CD4-positive, alpha-beta memory T cell (primary cell): ENCODE data around the gene PTPN7. TPM values are rescaled to one million over a fixed set of nuclear protein-coding genes. Genes with fewer than 3 reads are reported as not detected.

ENCODE experiments used
- CTCF ChIA-PET: fragments of 350-600 bp; sonication (Branson Sonifier 250); formaldehyde crosslinking; loops from one replicate; lab custom pipeline; 2021; ENCODE audit warnings: inconsistent platforms; ENCODE audit not compliant: partially characterized antibody; lab: Charles Lee
- POLR2A ChIA-PET: fragments of 350-600 bp; sonication (Branson Sonifier 250); formaldehyde crosslinking; loops from one replicate; lab custom pipeline; 2021; ENCODE audit not compliant: partially characterized antibody; lab: Charles Lee
- DNase-seq, 5 donors: peaks; one replicate each; pipeline versions ENCODE4 v3.0.0 to v3.0.0-alpha.2; 2020 to 2022; ENCODE audit warnings: mixed read lengths in 1 of 5
- H3K27ac ChIP-seq: one replicate; pipeline ENCODE4 v1.7.0; 2013; ENCODE audit warnings: low read depth, low read length
- H3K27me3 ChIP-seq: 2 replicates; pipeline ENCODE4 v1.7.0; 2013; ENCODE audit warnings: mild to moderate bottlenecking, low read length, moderate library complexity; ENCODE audit not compliant: insufficient read depth
- H3K36me3 ChIP-seq: 2 replicates; pipeline ENCODE4 v1.7.0; 2013; ENCODE audit warnings: mild to moderate bottlenecking, low read length, moderate library complexity; ENCODE audit not compliant: insufficient read depth
- H3K4me1 ChIP-seq: 2 replicates; pipeline ENCODE4 v1.7.0; 2013; ENCODE audit warnings: mild to moderate bottlenecking, low read length, moderate library complexity; ENCODE audit not compliant: insufficient read depth
- H3K4me3 ChIP-seq, 2 donors: one replicate each; pipeline ENCODE4 v1.7.0; 2013; ENCODE audit warnings: low read length in 2 of 2, mild to moderate bottlenecking in 1 of 2
- H3K9me3 ChIP-seq, 2 donors: one replicate each; pipeline ENCODE4 v1.7.0; 2013; ENCODE audit warnings: low read length in 2 of 2, control low read depth in 1 of 2; ENCODE audit not compliant: control insufficient read depth in 1 of 2
- H3K27ac Mint-ChIP-seq, 7 donors: one replicate each; pipeline ENCODE4 v1.8.0; 2020 to 2021; ENCODE audit warnings: mixed read lengths in 7 of 7, mild to moderate bottlenecking in 6 of 7, inconsistent platforms in 3 of 7, moderate library complexity in 3 of 7
- H3K27me3 Mint-ChIP-seq, 2 donors: one replicate each; pipeline ENCODE4 v1.8.0; 2020 to 2021; ENCODE audit warnings: mixed read lengths in 2 of 2
- H3K36me3 Mint-ChIP-seq, 2 donors: one replicate each; pipeline ENCODE4 v1.8.0; 2020 to 2021; ENCODE audit warnings: mixed read lengths in 2 of 2, inconsistent platforms in 1 of 2, mild to moderate bottlenecking in 1 of 2
- H3K4me1 Mint-ChIP-seq, 4 donors: one replicate each; pipeline ENCODE4 v1.8.0; 2020 to 2021; ENCODE audit warnings: mixed read lengths in 4 of 4, mild to moderate bottlenecking in 1 of 4
- H3K4me3 Mint-ChIP-seq, 8 donors: one replicate each; pipeline ENCODE4 v1.8.0; 2020 to 2021; ENCODE audit warnings: mixed read lengths in 8 of 8, mild to moderate bottlenecking in 7 of 8, moderate library complexity in 6 of 8, inconsistent platforms in 3 of 8
- H3K9me3 Mint-ChIP-seq, 8 donors: one replicate each; pipeline ENCODE4 v1.8.0; 2020 to 2021; ENCODE audit warnings: mixed read lengths in 8 of 8, mild to moderate bottlenecking in 5 of 8, inconsistent platforms in 3 of 8, moderate library complexity in 1 of 8
- intact Hi-C: fragments of 100-400 bp; cut with micrococcal nuclease; formaldehyde crosslinking; loops from one replicate; pipeline ENCODE4 v1.15.1; 2023
- polyA plus RNA-seq, 2 donors: library from polyadenylated mRNA; unstranded; fragments of 300-500 nt; fragmentation: Illumina TruSeq; gene quantifications; one replicate each; pipeline ENCODE4 v1.2.3, GENCODE V29; 2021
- total RNA-seq, 2 experiments: library from RNA; stranded (reverse); gene quantifications; one replicate each; pipeline ENCODE4 v1.2.3, GENCODE V29; 2021

PTPN7 gene
- total RNA-seq (10 to 100 TPM; 67.6 to 68.4 TPM), polyA plus RNA-seq (10 to 100 TPM; 50.5 to 84.1 TPM)

- peak within 1 kb of the TSS; percentile 89 to 93 for H3K4me3 ChIP-seq
- H3K27me3 ChIP-seq, result no peaks in the 10 kb centered on the region
- Mint-ChIP-seq H3K27ac (peak within 1 kb of the TSS; percentile 94 to 99 (median 99)), H3K4me1 (peaks cover 55 to 97% (median 75%) of the 10 kb centered on the region in 4 donors), H3K4me3 (peak within 1 kb of the TSS; percentile 92 to 98 (median 96)), H3K27me3 (no peaks in the 10 kb centered on the region), H3K36me3 (peaks cover 10 to 39% of the 10 kb centered on the region in 2 donors), H3K9me3 (no peaks in the 10 kb centered on the region)
- H3K4me1 ChIP-seq, result peaks cover 91% of the 10 kb centered on the region
- peak; percentile 73 to 87 (median 78) for DNase-seq
- H3K9me3 ChIP-seq, result no peaks in the 10 kb centered on the region
- ChIA-PET POLR2A (interaction anchor here (0.8 to 10.7 kb wide), 7 partner anchors 7 to 188 kb away, joined by 3 to 164 read pairs (median 4); partner anchors contain the start of genes ARL8A and PPP1R12B), CTCF (interaction anchor here (0.7 to 5.6 kb wide), 15 partner anchors 9 to 178 kb away, joined by 3 to 41 read pairs (median 5); partner anchors contain the start of gene LGR6)
- peak within 1 kb of the TSS; percentile 93 for H3K27ac ChIP-seq
- intact Hi-C loops, result loop anchor here (1.0 kb wide), 1 partner anchor 16 kb away; the partner anchor contains the start of gene ARL8A
- peaks cover 15% of the 10 kb centered on the region for H3K36me3 ChIP-seq
Measured at GRCh38 chr1:202160377-202160940, at the start of gene PTPN7. PTPN7 (minus strand) TSS chr1:202160602; CDS start chr1:202159402, 1,200 bp downstream.

- ChIA-PET CTCF (no interaction called here), POLR2A (no interaction called here)
- intact Hi-C loops, result no loop called here
Measured at GRCh38 chr1:202208351-202208857, 48.0 kb upstream of the PTPN7 start.

GRCh38 chr1:202207292-202207691 lies 46.9 kb upstream of the PTPN7 start:
- Mint-ChIP-seq H3K4me3 (no peak overlapping the region), H3K27ac (no peak overlapping the region), H3K4me1 (peaks cover 0 to 5% (median under 1%) of the 10 kb centered on the region in 4 donors), H3K27me3 (peaks cover 9 to 10% of the 10 kb centered on the region in 2 donors), H3K36me3 (no peaks in the 10 kb centered on the region), H3K9me3 (no peaks in the 10 kb centered on the region)
- no peak for DNase-seq
- Histone ChIP-seq H3K4me1 (peaks cover under 1% of the 10 kb centered on the region), H3K9me3 (no peaks in the 10 kb centered on the region), H3K4me3 (no peak overlapping the region), H3K27ac (no peak overlapping the region), H3K36me3 (no peaks in the 10 kb centered on the region), H3K27me3 (peaks cover 3% of the 10 kb centered on the region)
- ChIA-PET POLR2A (no interaction called here), CTCF (interaction anchor here (1.0 kb wide), 1 partner anchor 14 kb away, joined by 5 read pairs; the partner anchor contains the start of gene LGR6)
- intact Hi-C loops, result no loop called here

More at GRCh38 chr1:202208351-202208857, 48.0 kb upstream of the PTPN7 start:
- Histone ChIP-seq H3K27ac (no peak overlapping the region), H3K36me3 (no peaks in the 10 kb centered on the region), H3K4me3 (no peak overlapping the region), H3K4me1 (no peaks in the 10 kb centered on the region), H3K9me3 (no peaks in the 10 kb centered on the region), H3K27me3 (peaks cover 14% of the 10 kb centered on the region)
- H3K36me3 Mint-ChIP-seq, result no peaks in the 10 kb centered on the region
- H3K4me1 Mint-ChIP-seq, result peaks cover 0 to 1% (median 0%) of the 10 kb centered on the region in 4 donors
- peaks cover 19% of the 10 kb centered on the region in 2 donors for H3K27me3 Mint-ChIP-seq
- no peaks in the 10 kb centered on the region for H3K9me3 Mint-ChIP-seq
- DNase-seq, result no peak
- no peak overlapping the region for H3K27ac Mint-ChIP-seq
- H3K4me3 Mint-ChIP-seq, result no peak overlapping the region

GRCh38 chr1:202205523-202206190 lies 45.3 kb upstream of the PTPN7 start:
- POLR2A ChIA-PET, result no interaction called here
- CTCF ChIA-PET, result no interaction called here
- Mint-ChIP-seq H3K4me3 (no peak overlapping the region), H3K9me3 (no peaks in the 10 kb centered on the region), H3K27ac (no peak overlapping the region), H3K27me3 (peaks cover under 1% of the 10 kb centered on the region in 2 donors), H3K36me3 (no peaks in the 10 kb centered on the region), H3K4me1 (peaks cover 9 to 20% (median 12%) of the 10 kb centered on the region in 4 donors)
- H3K4me1 ChIP-seq, result peaks cover 16% of the 10 kb centered on the region
- intact Hi-C loops, result no loop called here
- DNase-seq, result no peak
- H3K27me3 ChIP-seq, result no peaks in the 10 kb centered on the region
- H3K4me3 ChIP-seq, result no peak overlapping the region
- no peaks in the 10 kb centered on the region for H3K9me3 ChIP-seq
- H3K36me3 ChIP-seq, result no peaks in the 10 kb centered on the region
- H3K27ac ChIP-seq, result no peak overlapping the region

- ChIA-PET POLR2A (no interaction called here), CTCF (no interaction called here)
- Histone ChIP-seq H3K36me3 (no peaks in the 10 kb centered on the region), H3K4me1 (peaks cover 27% of the 10 kb centered on the region), H3K27me3 (no peaks in the 10 kb centered on the region), H3K27ac (no peak overlapping the region), H3K4me3 (no peak overlapping the region), H3K9me3 (no peaks in the 10 kb centered on the region)
- Mint-ChIP-seq H3K27me3 (no peaks in the 10 kb centered on the region), H3K9me3 (no peaks in the 10 kb centered on the region), H3K36me3 (no peaks in the 10 kb centered on the region), H3K4me1 (peaks cover 11 to 25% (median 12%) of the 10 kb centered on the region in 4 donors), H3K27ac (no peak overlapping the region), H3K4me3 (no peak overlapping the region)
- intact Hi-C loops, result no loop called here
- DNase-seq, result no peak
Measured at GRCh38 chr1:202204065-202204464, 43.7 kb upstream of the PTPN7 start.

- H3K4me1 ChIP-seq, result peaks cover 30% of the 10 kb centered on the region
- no peaks in the 10 kb centered on the region for H3K27me3 Mint-ChIP-seq
Measured at GRCh38 chr1:202203238-202204039, 43.0 kb upstream of the PTPN7 start.

More at GRCh38 chr1:202203238-202204039, 43.0 kb upstream of the PTPN7 start:
- Histone ChIP-seq H3K36me3 (no peaks in the 10 kb centered on the region), H3K27me3 (no peaks in the 10 kb centered on the region), H3K4me3 (no peak overlapping the region), H3K9me3 (no peaks in the 10 kb centered on the region), H3K27ac (no peak overlapping the region)
- no peaks in the 10 kb centered on the region for H3K9me3 Mint-ChIP-seq
- CTCF ChIA-PET, result interaction anchor here (1.5 kb wide), 1 partner anchor 10 kb away, joined by 10 read pairs; the partner anchor contains the start of gene LGR6
- peaks cover 11 to 31% (median 13%) of the 10 kb centered on the region in 4 donors for H3K4me1 Mint-ChIP-seq
- POLR2A ChIA-PET, result no interaction called here
- peak overlapping the region in 1 of 7 donors; percentile 1 for H3K27ac Mint-ChIP-seq
- intact Hi-C loops, result no loop called here
- DNase-seq, result no peak
- H3K4me3 Mint-ChIP-seq, result no peak overlapping the region
- H3K36me3 Mint-ChIP-seq, result no peaks in the 10 kb centered on the region
